HepG2 (cell line): ENCODE data around the gene RARG. TPM values are rescaled to one million over a fixed set of nuclear protein-coding genes. Genes with fewer than 3 reads are reported as not detected.

Source experiments
- BORCS8-MEF2B ChIP-seq: sonication (generic); formaldehyde crosslinking; IDR thresholded peaks from 2 replicates; pipeline ENCODE4 v1.8.0; 2022; ENCODE audit warnings: mild to moderate bottlenecking, missing genetic modification reagents
- CCDC6 ChIP-seq: sonication (generic); formaldehyde crosslinking; IDR thresholded peaks from 2 replicates; pipeline ENCODE4 v1.8.1; 2022; ENCODE audit warnings: mild to moderate bottlenecking, missing genetic modification reagents, moderate library complexity
- FOXA3 ChIP-seq: IDR thresholded peaks from 2 replicates; pipeline ENCODE4 v1.6.1; 2016; ENCODE audit warnings: missing genetic modification reagents, missing compliant biosample characterization
- HOXA3 ChIP-seq: sonication (generic); formaldehyde crosslinking; IDR thresholded peaks from 2 replicates; pipeline ENCODE4 v1.5.0; 2020; ENCODE audit warnings: missing genetic modification reagents
- KDM6A ChIP-seq: IDR thresholded peaks from 2 replicates; pipeline ENCODE4 v1.6.1; 2016; ENCODE audit warnings: low read depth
- LCORL ChIP-seq, 2 experiments: fragments of 450-650 bp in 1 of 2; sonication (generic) in 1 of 2; formaldehyde crosslinking in 1 of 2; IDR thresholded peaks; 2 replicates each; pipeline versions ENCODE4 v1.5.0 to v1.6.1; 2017 to 2020; ENCODE audit warnings: antibody characterized with exemption in 1 of 2, missing genetic modification reagents in 1 of 2
- NCOA5 ChIP-seq: sonication (generic); formaldehyde crosslinking; IDR thresholded peaks from 2 replicates; pipeline ENCODE4 v1.4.0; 2020; ENCODE audit warnings: missing genetic modification reagents
- NR1H2 ChIP-seq: sonication (generic); formaldehyde crosslinking; IDR thresholded peaks from 2 replicates; pipeline ENCODE4 v1.8.1; 2022; ENCODE audit warnings: low read depth, missing genetic modification reagents, borderline replicate concordance
- RELA ChIP-seq: sonication (generic); formaldehyde crosslinking; IDR thresholded peaks from 2 replicates; pipeline ENCODE4 v1.4.0; 2020; ENCODE audit warnings: missing genetic modification reagents
- SRSF4 ChIP-seq: fragments of 200-400 bp; formaldehyde crosslinking; IDR thresholded peaks from one replicate; pipeline ENCODE4 v1.6.1; 2018; ENCODE audit warnings: mild to moderate bottlenecking, low read depth, low read length, moderate library complexity; ENCODE audit not compliant: poor library complexity, severe bottlenecking
- TEAD2 ChIP-seq: sonication (generic); formaldehyde crosslinking; IDR thresholded peaks from 2 replicates; pipeline ENCODE4 v1.9.0; 2021; ENCODE audit warnings: missing genetic modification reagents
- ZNF260 ChIP-seq: sonication (generic); formaldehyde crosslinking; IDR thresholded peaks from 2 replicates; pipeline ENCODE4 v1.4.0; 2020; ENCODE audit warnings: missing genetic modification reagents, low read depth, mild to moderate bottlenecking, borderline replicate concordance
- ZNF484 ChIP-seq: sonication (generic); formaldehyde crosslinking; IDR thresholded peaks from 2 replicates; pipeline ENCODE4 v1.5.1; 2020; ENCODE audit warnings: mild to moderate bottlenecking, low read depth, missing genetic modification reagents, borderline replicate concordance
- polyA plus RNA-seq, 8 experiments: library from polyadenylated mRNA; depleted of rRNA in 3 of 8; stranded (reverse) in 7 of 8; unstranded in 1 of 8; fragments of >200 nt; fragmentation: Illumina TruSeq in 4 of 8; extraction: Trizol in 4 of 8; gene quantifications; 2 replicates each; pipeline versions ENCODE4 v1.2.1 to v1.2.3, GENCODE V29; 2011 to 2016; ENCODE audit warnings: low read depth in 4 of 8, missing spikeins in 1 of 8, mixed read lengths in 1 of 8; ENCODE audit not compliant: insufficient read depth in 1 of 8
- total RNA-seq, 5 experiments: library from RNA; depleted of rRNA; stranded (reverse); fragments of >200 nt; fragmentation: Illumina TruSeq; extraction: Trizol; gene quantifications; 2 replicates each; pipeline ENCODE4 v1.2.3, GENCODE V29; 2016; ENCODE audit warnings: low read depth in 1 of 5
- TF ChIP-seq, protein P1 (sequence below): sonication (generic); formaldehyde crosslinking; IDR thresholded peaks from 2 replicates; pipeline ENCODE4 v1.5.0; 2020; ENCODE audit warnings: mild to moderate bottlenecking, missing genetic modification reagents
- TF ChIP-seq, protein P2 (sequence below): sonication (generic); formaldehyde crosslinking; IDR thresholded peaks from 2 replicates; pipeline ENCODE4 v1.8.1; 2023; ENCODE audit warnings: mild to moderate bottlenecking, missing genetic modification reagents
- TF ChIP-seq, protein P3 (sequence below): sonication (generic); formaldehyde crosslinking; IDR thresholded peaks from 2 replicates; pipeline ENCODE4 v1.9.0; 2022; ENCODE audit warnings: missing genetic modification reagents, mild to moderate bottlenecking, borderline replicate concordance

Gene RARG
- total and polyA plus RNA-seq, 2 of the 13 experiments (the other 11 are each of a cell fraction or from before 2014, with no cell fraction given): 0.77 to 1.5 TPM

DNA sequence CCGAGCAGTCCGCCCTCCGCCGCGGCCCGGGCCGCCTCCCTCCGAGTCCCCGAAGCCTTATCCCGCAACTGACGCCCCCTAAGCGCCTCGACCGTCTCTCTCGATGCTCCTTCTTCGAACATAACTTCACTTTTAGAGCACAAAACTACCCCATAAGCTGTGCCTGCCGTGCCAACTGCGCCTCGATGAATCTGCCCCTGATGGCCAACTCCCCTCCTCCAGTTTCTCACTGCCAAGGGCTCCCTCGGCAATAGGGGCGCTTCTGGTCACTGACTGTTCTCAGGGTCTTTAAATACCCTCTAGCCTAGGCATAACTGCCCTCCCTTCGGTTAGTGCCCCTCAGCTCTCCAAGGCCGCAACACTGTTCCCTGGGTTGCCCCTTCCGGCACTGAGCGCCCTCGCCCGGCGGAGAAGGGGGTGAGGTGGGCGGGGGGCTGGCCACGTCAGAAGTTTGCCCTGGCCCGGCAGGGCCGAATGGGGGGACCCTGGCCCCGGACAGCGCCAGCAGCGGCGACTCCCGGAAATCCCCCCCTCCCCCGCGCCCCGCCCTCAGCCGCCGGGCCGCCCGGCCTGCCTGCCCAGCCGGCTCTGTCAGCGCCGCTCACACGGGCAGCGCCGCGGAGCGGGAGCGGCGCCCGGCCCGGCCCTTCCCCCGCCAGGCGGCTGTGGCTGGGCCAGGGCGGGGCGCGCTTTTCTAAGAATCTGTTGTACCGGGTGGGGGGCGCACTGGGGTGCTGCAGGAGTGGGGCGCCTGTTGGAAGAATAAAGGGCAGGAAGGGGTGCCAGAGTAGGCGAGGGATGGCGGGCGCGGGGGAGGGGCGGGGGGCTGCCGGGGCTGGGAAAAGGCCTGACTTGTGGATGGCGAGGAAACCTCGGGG is 10.6 kb downstream of the RARG start (continued):
- no peak for TF ChIP-seq ZNF484
- no peak for TF ChIP-seq KDM6A (CRISPR knock-in tag)
- no peak; the same call in 1 of the 2 replicates for TF ChIP-seq FOXA3 (CRISPR knock-in tag)
- no peak for TF ChIP-seq LCORL (IDR thresholded peaks at IDR 0.05)
- peak; percentile 66; the same call in 1 of the 2 replicates for TF ChIP-seq LCORL (CRISPR knock-in tag; IDR thresholded peaks at IDR 0.05)
- TF ChIP-seq NR1H2: no peak
- peak; percentile 37; the same call in 1 of the 2 replicates for TF ChIP-seq BORCS8-MEF2B (CRISPR knock-in tag)
- TF ChIP-seq HOXA3 (CRISPR knock-in tag): peak; percentile 28; the same call in 1 of the 2 replicates
- no peak for TF ChIP-seq TEAD2 (CRISPR knock-in tag)
- TF ChIP-seq, protein P1, sequence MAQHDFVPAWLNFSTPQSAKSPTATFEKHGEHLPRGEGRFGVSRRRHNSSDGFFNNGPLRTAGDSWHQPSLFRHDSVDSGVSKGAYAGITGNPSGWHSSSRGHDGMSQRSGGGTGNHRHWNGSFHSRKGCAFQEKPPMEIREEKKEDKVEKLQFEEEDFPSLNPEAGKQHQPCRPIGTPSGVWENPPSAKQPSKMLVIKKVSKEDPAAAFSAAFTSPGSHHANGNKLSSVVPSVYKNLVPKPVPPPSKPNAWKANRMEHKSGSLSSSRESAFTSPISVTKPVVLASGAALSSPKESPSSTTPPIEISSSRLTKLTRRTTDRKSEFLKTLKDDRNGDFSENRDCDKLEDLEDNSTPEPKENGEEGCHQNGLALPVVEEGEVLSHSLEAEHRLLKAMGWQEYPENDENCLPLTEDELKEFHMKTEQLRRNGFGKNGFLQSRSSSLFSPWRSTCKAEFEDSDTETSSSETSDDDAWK (CRISPR knock-in tag): no peak
- no peak for TF ChIP-seq CCDC6 (CRISPR knock-in tag)
- TF ChIP-seq, protein P2, sequence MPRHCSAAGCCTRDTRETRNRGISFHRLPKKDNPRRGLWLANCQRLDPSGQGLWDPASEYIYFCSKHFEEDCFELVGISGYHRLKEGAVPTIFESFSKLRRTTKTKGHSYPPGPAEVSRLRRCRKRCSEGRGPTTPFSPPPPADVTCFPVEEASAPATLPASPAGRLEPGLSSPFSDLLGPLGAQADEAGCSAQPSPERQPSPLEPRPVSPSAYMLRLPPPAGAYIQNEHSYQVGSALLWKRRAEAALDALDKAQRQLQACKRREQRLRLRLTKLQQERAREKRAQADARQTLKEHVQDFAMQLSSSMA (CRISPR knock-in tag): no peak
- TF ChIP-seq SRSF4: no peak
- peak; percentile 47; the same call in 1 of the 2 replicates for TF ChIP-seq RELA (CRISPR knock-in tag)
- TF ChIP-seq ZNF260: no peak
- TF ChIP-seq NCOA5 (CRISPR knock-in tag): no peak
- TF ChIP-seq, protein P3, sequence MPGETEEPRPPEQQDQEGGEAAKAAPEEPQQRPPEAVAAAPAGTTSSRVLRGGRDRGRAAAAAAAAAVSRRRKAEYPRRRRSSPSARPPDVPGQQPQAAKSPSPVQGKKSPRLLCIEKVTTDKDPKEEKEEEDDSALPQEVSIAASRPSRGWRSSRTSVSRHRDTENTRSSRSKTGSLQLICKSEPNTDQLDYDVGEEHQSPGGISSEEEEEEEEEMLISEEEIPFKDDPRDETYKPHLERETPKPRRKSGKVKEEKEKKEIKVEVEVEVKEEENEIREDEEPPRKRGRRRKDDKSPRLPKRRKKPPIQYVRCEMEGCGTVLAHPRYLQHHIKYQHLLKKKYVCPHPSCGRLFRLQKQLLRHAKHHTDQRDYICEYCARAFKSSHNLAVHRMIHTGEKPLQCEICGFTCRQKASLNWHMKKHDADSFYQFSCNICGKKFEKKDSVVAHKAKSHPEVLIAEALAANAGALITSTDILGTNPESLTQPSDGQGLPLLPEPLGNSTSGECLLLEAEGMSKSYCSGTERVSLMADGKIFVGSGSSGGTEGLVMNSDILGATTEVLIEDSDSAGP: peak; percentile 68; the same call in 1 of the 2 replicates
